GM21529 (cell line): ENCODE results near the gene CYP20A1.

Experiments
- ATAC-seq: cut with Tn5 transposase; IDR thresholded peaks from one replicate; pipeline ENCODE4 v1.9.1; 2021; ENCODE audit not compliant: unreplicated experiment

Gene CYP20A1

GRCh38 chr2:203354966-203355365 is 116.1 kb downstream of the CYP20A1 start:
- no peak for ATAC-seq
